SK-N-SH (cell line): ENCODE measurements around the gene ZNF385C. TPM values are rescaled to one million over a fixed set of nuclear protein-coding genes. Genes with fewer than 3 reads are reported as not detected.

Source experiments
- CTCF ChIA-PET: fragments of 300-600, 350-600 bp; formaldehyde crosslinking; extraction: SDS; loops from one replicate; lab custom pipeline; 2021; lab: Yijun Ruan, JAX
- POLR2A ChIA-PET: fragments of 350-600 bp; sonication (Branson Sonifier 250); formaldehyde crosslinking; extraction: SDS; loops from one replicate; lab custom pipeline; 2020; ENCODE audit warnings: antibody characterized with exemption, inconsistent platforms; lab: Yijun Ruan, JAX
- DNase-seq: peaks from one replicate; pipeline ENCODE4 v3.0.0; 2012
- H2AFZ ChIP-seq: fragments of 200-600 bp; sonication (generic); 2 replicates; pipeline ENCODE4 v1.8.1; 2016; ENCODE audit warnings: antibody characterized with exemption, mild to moderate bottlenecking, low read depth
- H3F3A ChIP-seq: fragments of 200-600 bp; sonication (generic); replicated peaks from 2 replicates; pipeline ENCODE3; 2016; ENCODE audit warnings: antibody characterized with exemption, mild to moderate bottlenecking; ENCODE audit not compliant: insufficient read depth
- H3K27ac ChIP-seq, 2 experiments: fragments of 200-500 bp in 1 of 2; fragments of 200-600 bp in 1 of 2; sonication (Bioruptor generic) in 1 of 2; sonication (generic), shearing (Covaris generic) in 1 of 2; 2 replicates each; pipeline versions ENCODE4 v1.5.1 to v1.6.1; 2014 to 2016; ENCODE audit warnings: low read depth in 2 of 2, inconsistent platforms in 1 of 2, low read length in 1 of 2, mild to moderate bottlenecking in 1 of 2, mixed read lengths in 1 of 2
- H3K27me3 ChIP-seq: fragments of 200-600 bp; sonication (generic), shearing (Covaris generic); 2 replicates; pipeline ENCODE4 v1.6.1; 2016; ENCODE audit warnings: mixed run types; ENCODE audit not compliant: insufficient read depth
- H3K36me3 ChIP-seq, 2 experiments: fragments of 200-500 bp in 1 of 2; fragments of 200-600 bp in 1 of 2; sonication (Bioruptor generic) in 1 of 2; sonication (generic) in 1 of 2; replicated peaks in 1 of 2; 2 replicates each; pipeline versions ENCODE3 to v1.5.1; 2014 to 2016; ENCODE audit warnings: low read length in 1 of 2, mild to moderate bottlenecking in 1 of 2; ENCODE audit not compliant: insufficient read depth in 2 of 2, control insufficient read depth in 1 of 2
- H3K4me1 ChIP-seq, 2 experiments: fragments of 200-500 bp in 1 of 2; fragments of 200-600 bp in 1 of 2; sonication (Bioruptor generic) in 1 of 2; sonication (generic), shearing (Covaris generic) in 1 of 2; 2 replicates each; pipeline versions ENCODE4 v1.5.1 to v1.6.1; 2014 to 2016; ENCODE audit warnings: low read depth in 1 of 2, low read length in 1 of 2, mixed run types in 1 of 2; ENCODE audit not compliant: insufficient read depth in 2 of 2, control insufficient read depth in 1 of 2
- H3K4me2 ChIP-seq: fragments of 200-600 bp; sonication (generic), shearing (Covaris generic); 2 replicates; pipeline ENCODE4 v1.6.1; 2017; ENCODE audit warnings: mixed run types
- H3K4me3 ChIP-seq, 2 experiments: fragments of 200-500 bp in 1 of 2; fragments of 200-600 bp in 1 of 2; sonication (Bioruptor generic) in 1 of 2; sonication (generic), shearing (Covaris generic) in 1 of 2; 2 replicates each; pipeline versions ENCODE4 v1.5.1 to v1.8.1; 2014 to 2016; ENCODE audit warnings: low read depth in 2 of 2, inconsistent platforms in 1 of 2, low read length in 1 of 2, mild to moderate bottlenecking in 1 of 2, mixed read lengths in 1 of 2, moderate library complexity in 1 of 2
- H3K79me2 ChIP-seq: fragments of 200-600 bp; sonication (generic); 2 replicates; pipeline ENCODE4 v1.8.1; 2017; ENCODE audit warnings: mild to moderate bottlenecking; ENCODE audit not compliant: insufficient read depth
- H3K9ac ChIP-seq: fragments of 200-600 bp; sonication (generic); 2 replicates; pipeline ENCODE4 v1.6.1; 2017; ENCODE audit warnings: mixed run types
- H3K9me2 ChIP-seq: fragments of 200-600 bp; sonication (generic); 2 replicates; pipeline ENCODE4 v1.6.1; 2017; ENCODE audit warnings: mixed run types
- H3K9me3 ChIP-seq: fragments of 200-600 bp; sonication (generic); 2 replicates; pipeline ENCODE4 v1.6.1; 2017; ENCODE audit warnings: mixed run types, mild to moderate bottlenecking, moderate library complexity
- H4K20me1 ChIP-seq: fragments of 200-600 bp; sonication (generic); 2 replicates; pipeline ENCODE4 v1.6.1; 2017; ENCODE audit warnings: mild to moderate bottlenecking, mixed run types; ENCODE audit not compliant: insufficient read depth
- EZH2phosphoT487 ChIP-seq: fragments of 200-600 bp; sonication (generic); IDR thresholded peaks from 2 replicates; pipeline ENCODE4 v1.6.1; 2017; ENCODE audit warnings: low read depth, mixed run types, mild to moderate bottlenecking, antibody characterized with exemption, moderate library complexity, borderline replicate concordance
- FOSL2 ChIP-seq: IDR thresholded peaks from 2 replicates; pipeline ENCODE4 v1.4.0; 2012; ENCODE audit warnings: low read depth, mild to moderate bottlenecking, moderate library complexity, borderline replicate concordance
- FOXJ3 ChIP-seq: sonication (generic); formaldehyde crosslinking; IDR thresholded peaks from 2 replicates; pipeline ENCODE4 v1.5.1; 2020; ENCODE audit warnings: mild to moderate bottlenecking, missing genetic modification reagents
- JUND ChIP-seq: IDR thresholded peaks from 2 replicates; pipeline ENCODE4 v1.4.0; 2012
- MAX ChIP-seq: IDR thresholded peaks from 2 replicates; pipeline ENCODE4 v1.4.0; 2012; ENCODE audit warnings: low read depth
- MXI1 ChIP-seq: IDR thresholded peaks from 2 replicates; pipeline ENCODE4 v1.6.1; 2012; ENCODE audit warnings: mild to moderate bottlenecking, low read depth, low read length, improper control_type of control experiment
- NRF1 ChIP-seq: IDR thresholded peaks from 2 replicates; pipeline ENCODE4 v1.6.1; 2012; ENCODE audit warnings: low read depth, mild to moderate bottlenecking, low read length
- POLR2AphosphoS5 ChIP-seq: IDR thresholded peaks from 2 replicates; pipeline ENCODE4 v1.6.1; 2012; ENCODE audit warnings: low read depth, low read length
- RAD21 ChIP-seq: IDR thresholded peaks from 2 replicates; pipeline ENCODE4 v1.6.1; 2012; ENCODE audit warnings: mild to moderate bottlenecking, low read length
- RFX5 ChIP-seq: IDR thresholded peaks from 2 replicates; pipeline ENCODE4 v1.6.1; 2012; ENCODE audit warnings: mild to moderate bottlenecking, improper control_type of control experiment, low read length
- YY1 ChIP-seq: IDR thresholded peaks from 2 replicates; pipeline ENCODE4 v1.4.0; 2012; ENCODE audit warnings: low read depth, mild to moderate bottlenecking
- WGBS: methylation state at CpG from one replicate; pipeline ENCODE4 v1.1.6; 2017; ENCODE audit warnings: low lambda C conversion rate; 5-methylcytosine and 5-hydroxymethylcytosine counted together
- polyA plus RNA-seq, 3 experiments: library from polyadenylated mRNA; depleted of rRNA; stranded (reverse); fragments of >200 nt; gene quantifications; 2 replicates each; pipeline ENCODE4 v1.2.3, GENCODE V29; 2012
- TF ChIP-seq, protein P1 (sequence below): fragments of 150-350 bp; IDR thresholded peaks from 2 replicates; pipeline ENCODE4 v1.6.1; 2017; ENCODE audit warnings: antibody characterized with exemption, low read length, low read depth, borderline replicate concordance
- TF ChIP-seq, protein P2 (sequence below): IDR thresholded peaks from 2 replicates; pipeline ENCODE4; 2012
- TF ChIP-seq, protein P3 (sequence below): IDR thresholded peaks from 2 replicates; pipeline ENCODE4 v1.4.0; 2012; ENCODE audit warnings: low read depth, borderline replicate concordance
- TF ChIP-seq, protein P4 (sequence below): fragments of 150-350 bp; IDR thresholded peaks from 2 replicates; pipeline ENCODE4 v1.6.1; 2016; ENCODE audit warnings: mild to moderate bottlenecking, low read depth, low read length

Gene ZNF385C
- polyA plus RNA-seq, 1 of the 3 experiments (the other 2 are of a cell fraction) = 0.05 TPM

DNA sequence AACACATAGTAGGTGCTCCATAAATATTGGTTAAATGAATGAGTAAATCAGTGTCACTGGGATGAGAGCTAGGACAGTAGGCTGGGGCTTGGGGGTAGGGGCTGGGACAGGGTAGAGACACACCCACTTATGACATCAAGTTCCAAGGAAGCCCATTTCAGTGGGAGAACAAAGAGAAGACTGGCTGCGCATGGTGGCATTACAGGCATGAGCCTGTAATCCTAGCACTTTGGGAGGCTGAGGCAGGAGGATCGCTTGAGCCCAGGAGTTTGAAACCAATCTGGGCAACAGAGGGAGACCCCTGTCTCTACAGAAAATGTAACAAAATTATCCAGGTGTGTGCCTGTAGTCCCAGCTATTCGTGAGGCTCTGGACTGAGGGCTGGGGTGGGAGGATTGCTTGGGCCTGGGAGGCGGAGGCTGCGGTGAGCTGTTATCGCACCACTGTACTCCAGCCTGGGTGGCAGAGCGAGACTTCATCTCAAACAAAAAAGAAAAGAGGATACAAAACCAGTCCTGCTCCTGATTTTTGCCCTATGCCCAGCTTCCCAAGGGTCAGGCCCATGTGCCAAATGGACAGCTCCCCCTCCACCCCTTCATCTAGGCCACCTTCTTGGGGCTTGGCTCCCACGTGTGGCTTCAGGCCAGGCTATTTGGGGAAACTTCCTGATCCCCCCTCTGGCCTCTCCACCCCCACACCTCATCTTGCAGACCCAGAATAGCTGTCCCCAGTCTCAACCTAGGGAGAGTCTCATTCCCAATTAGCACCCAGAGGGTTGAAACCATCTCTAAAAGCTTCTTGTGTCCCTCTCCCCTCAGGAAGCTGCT lies 7.1 kb downstream of the ZNF385C start:
- WGBS = 78% methylated on average over 8 of the region's 8 CpGs
- CTCF ChIA-PET = interaction anchor here (0.9 to 5.7 kb wide), 7 partner anchors 10 to 165 kb away, joined by 3 to 46 read pairs (median 6); no protein-coding TSS in a partner anchor
- no peaks in the 10 kb centered on the region for H3K79me2 ChIP-seq

DNA sequence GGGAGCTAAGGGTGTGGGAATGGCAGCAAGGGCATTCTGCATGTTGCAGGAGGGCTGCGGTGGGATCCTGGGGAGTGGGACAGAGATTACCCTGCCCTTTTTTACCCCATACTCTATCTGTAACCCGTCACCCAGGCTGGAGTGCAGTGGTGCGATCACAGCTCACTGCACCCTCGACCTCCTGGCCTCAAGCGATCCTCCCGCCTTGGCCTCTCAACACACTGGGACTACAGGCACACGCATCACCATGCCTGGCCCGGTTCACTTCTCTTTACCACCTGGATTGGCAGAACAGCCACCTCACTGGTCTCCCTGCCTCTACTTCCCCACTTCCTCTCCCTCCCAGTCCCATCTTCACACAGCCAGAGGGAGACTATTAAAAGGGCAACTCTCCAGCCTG lies 9.5 kb downstream of the ZNF385C start:
- H3K9ac ChIP-seq = no peak overlapping the region
- no peaks in the 10 kb centered on the region for H3K79me2 ChIP-seq
- H4K20me1 ChIP-seq = no peaks in the 10 kb centered on the region
- no peaks in the 10 kb centered on the region for H3K9me2 ChIP-seq
- H3K27ac ChIP-seq = no peak overlapping the region
- ChIA-PET POLR2A (no interaction called here), CTCF (interaction anchor here (0.7 to 5.7 kb wide), 5 partner anchors 10 to 76 kb away, joined by 3 to 46 read pairs (median 3); no protein-coding TSS in a partner anchor)
- H2AFZ ChIP-seq = no peak overlapping the region
- WGBS = 88% methylated on average over 8 of the region's 8 CpGs
- H3K4me2 ChIP-seq = no peak overlapping the region
- DNase-seq = no peak
- no peaks in the 10 kb centered on the region for H3K9me3 ChIP-seq
- H3K4me1 ChIP-seq = no peaks in the 10 kb centered on the region
- peaks cover 7% of the 10 kb centered on the region; the same call in 1 of the 2 replicates for H3K27me3 ChIP-seq
- H3F3A ChIP-seq = no peaks in the 10 kb centered on the region
- no peak overlapping the region for H3K4me3 ChIP-seq
- TF ChIP-seq RFX5 = no peak
- TF ChIP-seq RAD21 = no peak
- no peak for TF ChIP-seq MAX
- TF ChIP-seq, protein P1, sequence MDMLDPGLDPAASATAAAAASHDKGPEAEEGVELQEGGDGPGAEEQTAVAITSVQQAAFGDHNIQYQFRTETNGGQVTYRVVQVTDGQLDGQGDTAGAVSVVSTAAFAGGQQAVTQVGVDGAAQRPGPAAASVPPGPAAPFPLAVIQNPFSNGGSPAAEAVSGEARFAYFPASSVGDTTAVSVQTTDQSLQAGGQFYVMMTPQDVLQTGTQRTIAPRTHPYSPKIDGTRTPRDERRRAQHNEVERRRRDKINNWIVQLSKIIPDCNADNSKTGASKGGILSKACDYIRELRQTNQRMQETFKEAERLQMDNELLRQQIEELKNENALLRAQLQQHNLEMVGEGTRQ = no peak
- no peak for TF ChIP-seq MXI1
- TF ChIP-seq FOSL2 = no peak
- no peak for TF ChIP-seq NRF1
- TF ChIP-seq, all 33 proteins: peak for 0
- no peaks in the 10 kb centered on the region for H3K36me3 ChIP-seq

More for the DNA sequence above, 7.1 kb downstream of the ZNF385C start:
- H4K20me1 ChIP-seq = no peaks in the 10 kb centered on the region
- peaks cover 7% of the 10 kb centered on the region; the same call in 1 of the 2 replicates for H3K27me3 ChIP-seq
- H3K4me3 ChIP-seq = no peak overlapping the region
- no peak overlapping the region for H3K4me2 ChIP-seq
- no peaks in the 10 kb centered on the region for H3K9me3 ChIP-seq
- no peaks in the 10 kb centered on the region for H3F3A ChIP-seq
- POLR2A ChIA-PET = interaction anchor here (1.4 kb wide), 1 partner anchor 11 kb away, joined by 3 read pairs; no protein-coding TSS in a partner anchor
- no peak for DNase-seq
- H3K4me1 ChIP-seq = no peaks in the 10 kb centered on the region
- H3K9me2 ChIP-seq = no peaks in the 10 kb centered on the region
- no peaks in the 10 kb centered on the region for H3K36me3 ChIP-seq
- H3K9ac ChIP-seq = no peak overlapping the region
- TF ChIP-seq JUND = no peak
- no peak for TF ChIP-seq FOSL2
- TF ChIP-seq FOXJ3 (CRISPR knock-in tag) = no peak
- TF ChIP-seq EZH2phosphoT487 = no peak
- TF ChIP-seq, protein P2, sequence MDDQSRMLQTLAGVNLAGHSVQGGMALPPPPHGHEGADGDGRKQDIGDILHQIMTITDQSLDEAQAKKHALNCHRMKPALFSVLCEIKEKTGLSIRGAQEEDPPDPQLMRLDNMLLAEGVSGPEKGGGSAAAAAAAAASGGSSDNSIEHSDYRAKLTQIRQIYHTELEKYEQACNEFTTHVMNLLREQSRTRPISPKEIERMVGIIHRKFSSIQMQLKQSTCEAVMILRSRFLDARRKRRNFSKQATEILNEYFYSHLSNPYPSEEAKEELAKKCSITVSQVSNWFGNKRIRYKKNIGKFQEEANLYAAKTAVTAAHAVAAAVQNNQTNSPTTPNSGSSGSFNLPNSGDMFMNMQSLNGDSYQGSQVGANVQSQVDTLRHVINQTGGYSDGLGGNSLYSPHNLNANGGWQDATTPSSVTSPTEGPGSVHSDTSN = no peak
- TF ChIP-seq YY1 = no peak
- TF ChIP-seq, protein P3, sequence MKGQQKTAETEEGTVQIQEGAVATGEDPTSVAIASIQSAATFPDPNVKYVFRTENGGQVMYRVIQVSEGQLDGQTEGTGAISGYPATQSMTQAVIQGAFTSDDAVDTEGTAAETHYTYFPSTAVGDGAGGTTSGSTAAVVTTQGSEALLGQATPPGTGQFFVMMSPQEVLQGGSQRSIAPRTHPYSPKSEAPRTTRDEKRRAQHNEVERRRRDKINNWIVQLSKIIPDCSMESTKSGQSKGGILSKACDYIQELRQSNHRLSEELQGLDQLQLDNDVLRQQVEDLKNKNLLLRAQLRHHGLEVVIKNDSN = no peak
- TF ChIP-seq, protein P4, sequence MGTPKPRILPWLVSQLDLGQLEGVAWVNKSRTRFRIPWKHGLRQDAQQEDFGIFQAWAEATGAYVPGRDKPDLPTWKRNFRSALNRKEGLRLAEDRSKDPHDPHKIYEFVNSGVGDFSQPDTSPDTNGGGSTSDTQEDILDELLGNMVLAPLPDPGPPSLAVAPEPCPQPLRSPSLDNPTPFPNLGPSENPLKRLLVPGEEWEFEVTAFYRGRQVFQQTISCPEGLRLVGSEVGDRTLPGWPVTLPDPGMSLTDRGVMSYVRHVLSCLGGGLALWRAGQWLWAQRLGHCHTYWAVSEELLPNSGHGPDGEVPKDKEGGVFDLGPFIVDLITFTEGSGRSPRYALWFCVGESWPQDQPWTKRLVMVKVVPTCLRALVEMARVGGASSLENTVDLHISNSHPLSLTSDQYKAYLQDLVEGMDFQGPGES = no peak
- no peak for TF ChIP-seq RFX5
- no peak for TF ChIP-seq MXI1
- TF ChIP-seq POLR2AphosphoS5 = no peak
- H2AFZ ChIP-seq = no peak overlapping the region
- H3K27ac ChIP-seq = no peak overlapping the region
